Stimulated activated CD4-positive, alpha-beta T cell treated with anti-CD3 and anti-CD28 coated beads, Interleukin-4, amount 100 ng/mL, for 48 hours (primary cell): ENCODE results near the gene MAG.
A peak's percentile ranks its signal among the peaks of the same experiment; 100 is the strongest.
"Not testable (repeated sequence)": the region's sequence is repeated elsewhere in the genome, so short reads cannot be mapped to it uniquely, and the experiment has no call there.

Experiments
- DNase-seq, 2 donors: peaks; one replicate each; pipeline ENCODE4 v3.0.0-alpha.2; 2020; ENCODE audit warnings: low read depth in 2 of 2

The MAG gene

DNA sequence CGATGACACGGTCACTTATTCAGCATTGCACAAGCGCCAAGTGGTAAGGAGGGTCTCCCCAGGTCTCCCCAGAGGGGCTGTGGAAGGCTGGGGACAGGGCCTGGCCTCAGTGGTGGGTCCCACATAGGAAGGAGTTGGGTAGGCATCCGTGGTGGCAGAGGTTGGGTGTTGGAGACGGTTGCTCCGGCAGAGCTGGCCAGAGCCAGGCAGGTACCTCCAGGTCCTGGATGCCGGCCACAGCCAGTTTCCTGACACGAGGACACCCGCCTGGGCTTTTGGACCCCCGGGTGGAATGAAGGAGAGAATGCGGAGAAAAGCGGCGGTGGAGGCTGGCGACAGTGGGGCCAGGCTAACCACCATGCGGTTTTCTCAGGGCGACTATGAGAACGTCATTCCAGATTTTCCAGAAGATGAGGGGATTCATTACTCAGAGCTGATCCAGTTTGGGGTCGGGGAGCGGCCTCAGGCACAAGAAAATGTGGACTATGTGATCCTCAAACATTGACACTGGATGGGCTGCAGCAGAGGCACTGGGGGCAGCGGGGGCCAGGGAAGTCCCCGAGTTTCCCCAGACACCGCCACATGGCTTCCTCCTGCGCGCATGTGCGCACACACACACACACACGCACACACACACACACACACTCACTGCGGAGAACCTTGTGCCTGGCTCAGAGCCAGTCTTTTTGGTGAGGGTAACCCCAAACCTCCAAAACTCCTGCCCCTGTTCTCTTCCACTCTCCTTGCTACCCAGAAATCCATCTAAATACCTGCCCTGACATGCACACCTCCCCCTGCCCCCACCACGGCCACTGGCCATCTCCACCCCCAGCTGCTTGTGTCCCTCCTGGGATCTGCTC, 54.5 kb downstream of the MAG start:
- DNase-seq, result peak; percentile 52 to 61

GRCh38 chr19:35347171-35347929, 55.4 kb downstream of the MAG start, which contains the start of gene FFAR1:
FFAR1 (plus strand) TSS chr19:35347902; CDS start chr19:35351552, 3,650 bp downstream.
- DNase-seq, result peak; percentile 44 to 51

GRCh38 chr19:35347930-35348298, 56.0 kb downstream of the MAG start:
- DNase-seq, result no peak

- no peak for DNase-seq
Measured at GRCh38 chr19:35348911-35349611, 57.1 kb downstream of the MAG start.

- DNase-seq, result no peak
Measured at GRCh38 chr19:35349614-35350521, 57.9 kb downstream of the MAG start.

GRCh38 chr19:35350591-35350990, 58.6 kb downstream of the MAG start:
- no peak for DNase-seq

GRCh38 chr19:35351411-35352176, 59.6 kb downstream of the MAG start:
- no peak for DNase-seq

GRCh38 chr19:35352177-35352447, 60.2 kb downstream of the MAG start:
- no peak for DNase-seq

GRCh38 chr19:35352448-35353304, 60.7 kb downstream of the MAG start:
- peak; percentile 58 to 65 for DNase-seq

- DNase-seq, result no peak
Measured at GRCh38 chr19:35353635-35354034, 61.7 kb downstream of the MAG start.

DNA sequence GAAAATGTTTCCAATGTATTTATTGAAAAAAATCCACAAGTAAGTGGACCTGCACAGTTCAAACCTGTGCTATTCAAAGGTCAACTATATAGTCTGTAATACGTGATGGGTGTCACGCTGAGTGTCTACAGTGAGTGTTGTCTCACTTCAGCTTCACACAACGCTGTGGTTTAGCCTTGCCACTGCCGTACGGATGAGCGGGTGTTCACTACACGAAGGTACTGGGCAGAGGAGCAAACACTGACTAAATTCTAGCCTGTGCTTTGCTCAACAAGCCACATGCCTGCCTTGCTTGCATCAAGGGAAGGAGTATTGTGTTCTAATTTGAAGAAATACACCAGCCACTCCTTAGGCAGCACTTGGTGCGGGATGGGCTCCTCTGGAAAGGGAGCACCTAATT, 62.9 kb downstream of the MAG start:
- DNase-seq, result no peak

DNA sequence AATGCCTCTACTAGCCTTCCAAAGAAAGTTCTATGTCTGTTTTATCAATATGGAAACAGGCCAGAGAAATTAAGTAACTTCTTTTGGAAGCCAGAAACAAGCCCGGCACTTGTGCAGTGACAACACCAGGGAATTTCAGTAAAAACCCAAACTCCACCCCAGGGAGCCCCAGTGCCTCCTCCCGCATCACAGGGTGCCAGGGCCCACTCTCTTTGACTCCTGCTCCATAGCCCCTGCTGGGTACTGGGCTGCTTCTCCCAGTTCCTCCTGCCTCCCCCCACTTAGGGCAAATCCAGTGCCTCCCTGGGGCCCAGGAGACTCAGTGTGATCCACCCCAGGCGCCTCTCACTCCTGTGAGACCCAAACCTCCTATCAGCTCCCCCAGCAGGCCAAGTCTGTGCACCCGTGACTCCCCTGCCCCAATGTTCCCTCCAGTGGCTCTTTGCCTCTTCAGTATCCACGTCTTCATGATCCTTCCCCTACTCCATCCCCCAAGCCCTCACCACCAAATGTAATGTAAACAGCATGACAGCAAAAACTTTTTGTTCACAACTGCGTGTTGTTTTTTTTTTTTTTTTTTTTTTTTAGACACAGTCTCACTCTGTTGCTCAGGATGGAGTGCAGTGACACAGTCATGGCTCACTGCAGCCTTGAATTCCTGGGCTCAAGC, 64.0 kb downstream of the MAG start:
- DNase-seq, result no peak

DNA sequence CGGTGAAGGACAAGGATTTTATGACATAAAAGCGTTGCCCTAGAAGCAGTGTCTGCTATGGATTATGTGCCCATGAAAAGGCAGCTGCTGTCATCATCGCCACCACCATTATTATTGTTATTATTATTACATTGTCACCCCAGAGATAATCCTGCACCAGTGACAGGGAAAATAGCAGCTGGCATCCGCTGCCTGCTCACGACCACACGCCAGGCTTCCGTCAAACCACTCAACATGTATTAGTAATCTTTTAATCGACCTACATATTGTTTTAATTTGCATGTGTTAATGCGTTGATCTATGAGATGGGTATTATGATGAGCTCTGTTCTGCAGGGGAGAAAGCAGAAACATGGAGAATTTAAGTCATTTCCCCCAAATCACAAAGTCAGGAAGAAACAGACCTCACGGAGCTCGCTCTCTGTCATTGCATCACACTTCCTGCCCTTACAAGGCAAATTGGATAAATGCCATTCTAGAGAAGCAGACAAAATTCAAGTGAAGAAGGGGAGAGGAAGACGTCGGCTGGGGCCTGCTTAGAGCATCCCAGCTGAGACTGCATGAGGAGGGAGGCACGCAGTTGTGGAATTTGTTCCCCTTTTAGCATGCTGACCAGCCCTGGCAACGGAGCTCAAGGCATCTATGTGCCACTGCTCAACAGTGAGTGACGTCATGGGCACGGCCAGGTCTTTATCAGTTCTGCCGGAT, 66.1 kb downstream of the MAG start, which contains the start of gene FFAR3:
FFAR3 (plus strand) TSS at position 594 of the 707 bp plus-strand sequence. CDS start 431 bp downstream, outside the sequence.
- no peak for DNase-seq

DNA sequence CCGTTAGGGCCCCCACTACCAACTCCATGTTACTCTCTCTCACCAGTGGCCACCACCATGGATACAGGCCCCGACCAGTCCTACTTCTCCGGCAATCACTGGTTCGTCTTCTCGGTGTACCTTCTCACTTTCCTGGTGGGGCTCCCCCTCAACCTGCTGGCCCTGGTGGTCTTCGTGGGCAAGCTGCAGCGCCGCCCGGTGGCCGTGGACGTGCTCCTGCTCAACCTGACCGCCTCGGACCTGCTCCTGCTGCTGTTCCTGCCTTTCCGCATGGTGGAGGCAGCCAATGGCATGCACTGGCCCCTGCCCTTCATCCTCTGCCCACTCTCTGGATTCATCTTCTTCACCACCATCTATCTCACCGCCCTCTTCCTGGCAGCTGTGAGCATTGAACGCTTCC, 66.9 kb downstream of the MAG start:
- DNase-seq, result not testable (repeated sequence)

- DNase-seq, result not testable (repeated sequence)
Measured at GRCh38 chr19:35359395-35359794, 67.4 kb downstream of the MAG start.

DNA sequence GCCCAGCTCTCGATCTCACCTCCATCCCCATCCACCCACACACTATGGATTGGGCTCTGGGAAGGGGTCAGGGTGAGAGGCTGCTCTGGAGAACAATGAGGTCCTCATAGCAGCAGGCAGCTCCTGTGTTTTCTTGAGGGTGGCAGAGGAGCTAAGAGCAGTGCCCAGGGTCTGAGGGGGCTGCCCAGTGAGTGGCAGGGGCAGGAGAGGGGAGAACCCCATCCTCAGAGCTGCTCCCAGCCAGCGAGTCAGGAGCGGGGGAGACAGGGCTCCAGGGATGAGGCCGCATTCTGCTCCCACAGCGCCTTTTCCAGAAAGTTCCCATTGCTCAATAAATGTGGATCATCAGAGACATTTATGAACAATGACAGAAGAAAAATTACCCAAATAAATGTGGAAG, 68.1 kb downstream of the MAG start:
- DNase-seq, result not testable (repeated sequence)

- DNase-seq, result no peak
Measured at GRCh38 chr19:35360880-35361420, 69.0 kb downstream of the MAG start.
